ENCODE data around the gene HTT. TPM values are rescaled to one million over a fixed set of nuclear protein-coding genes. Genes with fewer than 3 reads are reported as not detected.

The HTT gene
- total RNA-seq, 2 donors from 2014 or later: 56.3 to 89.5 TPM

DNA sequence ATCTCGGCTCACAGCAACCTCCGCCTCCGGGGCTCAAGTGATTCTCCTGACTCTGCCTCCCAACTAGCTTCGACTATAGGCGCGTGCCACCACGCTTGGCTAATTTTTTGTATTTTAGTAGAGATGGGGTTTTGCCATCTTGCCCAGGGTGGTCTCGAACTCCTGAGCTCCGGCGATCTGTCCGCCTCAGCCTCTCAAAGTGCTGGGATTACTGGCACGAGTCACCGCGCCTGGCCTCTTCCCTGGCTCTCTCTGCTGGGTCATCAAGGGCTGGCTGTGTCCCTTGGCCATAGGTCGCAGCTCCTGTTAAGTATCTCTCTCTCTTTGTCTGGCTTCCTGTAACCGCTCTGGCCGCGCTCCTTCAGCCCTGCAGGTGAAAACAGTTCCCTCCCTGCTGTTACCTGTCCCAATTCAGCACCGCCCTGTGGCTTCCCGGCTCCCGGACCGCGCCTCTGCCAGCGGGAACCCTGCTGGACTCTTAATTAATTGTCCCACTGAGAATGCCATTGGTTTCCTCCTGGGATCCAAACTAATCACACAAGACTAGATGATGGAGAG is 217.0 kb downstream of the HTT start:
- DNase-seq (ENCODE audit: low spot score) (no peak), ATAC-seq (ENCODE audit: insufficient number of reproducible peaks, low FRiP score, low read depth) (no peak)
- peaks cover 5 to 11% of the 10 kb centered on the region in 2 donors for H3K4me1 ChIP-seq (ENCODE audit: control insufficient read depth in 1 of 2, low read depth in 2 of 2)
- TF ChIP-seq, protein P1, sequence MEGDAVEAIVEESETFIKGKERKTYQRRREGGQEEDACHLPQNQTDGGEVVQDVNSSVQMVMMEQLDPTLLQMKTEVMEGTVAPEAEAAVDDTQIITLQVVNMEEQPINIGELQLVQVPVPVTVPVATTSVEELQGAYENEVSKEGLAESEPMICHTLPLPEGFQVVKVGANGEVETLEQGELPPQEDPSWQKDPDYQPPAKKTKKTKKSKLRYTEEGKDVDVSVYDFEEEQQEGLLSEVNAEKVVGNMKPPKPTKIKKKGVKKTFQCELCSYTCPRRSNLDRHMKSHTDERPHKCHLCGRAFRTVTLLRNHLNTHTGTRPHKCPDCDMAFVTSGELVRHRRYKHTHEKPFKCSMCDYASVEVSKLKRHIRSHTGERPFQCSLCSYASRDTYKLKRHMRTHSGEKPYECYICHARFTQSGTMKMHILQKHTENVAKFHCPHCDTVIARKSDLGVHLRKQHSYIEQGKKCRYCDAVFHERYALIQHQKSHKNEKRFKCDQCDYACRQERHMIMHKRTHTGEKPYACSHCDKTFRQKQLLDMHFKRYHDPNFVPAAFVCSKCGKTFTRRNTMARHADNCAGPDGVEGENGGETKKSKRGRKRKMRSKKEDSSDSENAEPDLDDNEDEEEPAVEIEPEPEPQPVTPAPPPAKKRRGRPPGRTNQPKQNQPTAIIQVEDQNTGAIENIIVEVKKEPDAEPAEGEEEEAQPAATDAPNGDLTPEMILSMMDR (IDR thresholded peaks at IDR 0.05): no peak
- H3K4me3 ChIP-seq: peak overlapping the region; percentile 96
- peaks cover 5% of the 10 kb centered on the region for H3K27me3 ChIP-seq (replicated peaks; ENCODE audit: insufficient read depth)
- peak overlapping the region; percentile 86 for H3K27ac ChIP-seq
- H3K36me3 ChIP-seq: no peaks in the 10 kb centered on the region
- no peaks in the 10 kb centered on the region for H3K9me3 ChIP-seq

DNA sequence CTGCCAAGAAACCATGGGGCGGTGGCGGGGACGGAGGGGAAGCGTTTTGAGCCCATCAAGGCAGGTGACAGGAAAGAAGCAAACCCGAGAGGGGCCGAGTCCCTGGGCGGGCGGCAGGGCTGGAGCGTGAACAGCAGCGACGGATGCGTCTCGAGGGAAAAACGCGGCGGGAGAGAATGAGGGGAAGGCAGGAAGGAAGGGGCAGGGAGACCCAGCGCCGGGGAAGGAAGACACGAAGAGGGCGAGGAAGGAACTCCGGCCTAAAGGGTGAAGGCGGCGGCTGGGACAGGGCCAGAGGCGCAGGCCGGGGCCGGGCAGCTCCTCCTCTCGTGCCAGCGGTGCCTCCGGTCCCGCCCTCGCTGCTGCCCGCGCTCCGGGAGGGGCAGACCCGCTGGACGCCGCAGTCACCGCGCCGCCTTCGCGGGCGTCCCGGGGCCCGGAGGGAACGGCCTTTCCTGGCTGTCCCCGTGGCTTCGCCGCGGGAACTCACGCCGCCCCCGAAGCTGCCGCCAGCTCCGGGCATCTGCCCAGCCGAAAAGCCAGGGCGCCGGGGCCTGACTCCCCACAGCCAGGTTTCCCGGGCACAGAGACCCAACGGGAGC is 217.6 kb downstream of the HTT start:
- H3K36me3 ChIP-seq: no peaks in the 10 kb centered on the region
- no peak for DNase-seq (ENCODE audit: low spot score)

DNA sequence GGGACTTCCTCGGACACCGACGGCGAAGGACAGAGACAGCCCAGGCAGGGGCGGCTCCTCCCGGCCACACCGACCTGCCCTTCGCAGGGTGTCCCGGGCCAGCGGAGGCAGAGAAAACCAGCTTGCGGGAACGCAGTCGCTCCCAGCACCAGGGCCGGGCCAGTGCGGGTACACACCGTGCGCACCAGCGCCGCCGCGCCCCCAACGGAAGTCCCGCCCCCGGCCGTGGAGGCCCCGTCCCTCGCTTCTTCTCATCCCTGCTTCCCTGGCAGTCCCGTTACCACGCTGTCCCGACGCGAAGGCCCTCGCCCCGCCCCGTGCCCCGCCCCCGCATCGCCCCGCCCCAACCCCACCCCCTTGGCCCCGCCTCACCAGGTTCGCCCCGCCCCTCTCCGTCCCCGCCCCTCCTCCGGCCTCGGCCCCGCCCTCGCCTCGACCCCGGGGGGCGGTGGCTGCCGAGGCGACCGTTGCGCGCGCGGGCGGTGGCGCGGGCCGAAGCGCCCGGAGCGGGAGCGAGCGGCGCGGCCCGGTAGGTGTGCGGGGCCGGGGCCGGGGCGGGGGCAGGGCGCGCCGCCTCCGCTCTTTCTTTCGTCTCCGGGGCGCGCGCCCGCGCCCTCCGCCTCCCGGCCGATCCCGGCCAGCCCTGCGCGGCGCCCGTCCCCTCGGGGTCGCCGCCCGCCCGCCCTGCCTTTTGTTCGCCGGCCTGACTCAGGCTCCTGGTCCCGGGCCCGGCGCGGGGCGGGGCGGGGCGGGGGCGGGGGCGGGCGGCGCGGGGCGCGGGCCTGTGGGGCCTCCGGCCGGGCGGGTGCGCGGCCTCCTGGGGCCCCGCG is 218.3 kb downstream of the HTT start, which contains the start of gene RGS12:
Gene RGS12 (plus strand): TSS at position 451 of the 830 bp plus-strand sequence. CDS start 23,150 bp downstream, outside the sequence.
- H3K4me3 ChIP-seq: peak within 1 kb of the TSS; percentile 96
- H3K36me3 ChIP-seq: no peaks in the 10 kb centered on the region
- TF ChIP-seq, protein P1 (IDR thresholded peaks at IDR 0.05): no peak
- peak; percentile 71 for ATAC-seq (ENCODE audit: insufficient number of reproducible peaks, low FRiP score, low read depth)
- DNase-seq (ENCODE audit: low spot score): peak; percentile 72
- H3K27ac ChIP-seq: peak within 1 kb of the TSS; percentile 86 to 91
- no peaks in the 10 kb centered on the region for H3K27me3 ChIP-seq (replicated peaks; ENCODE audit: insufficient read depth)
- no peaks in the 10 kb centered on the region for H3K9me3 ChIP-seq
- peaks cover 5 to 11% of the 10 kb centered on the region in 2 donors for H3K4me1 ChIP-seq (ENCODE audit: control insufficient read depth in 1 of 2, low read depth in 2 of 2)

More for the DNA sequence above, 217.6 kb downstream of the HTT start:
- TF ChIP-seq, protein P1 (IDR thresholded peaks at IDR 0.05): no peak
- peaks cover 5 to 11% of the 10 kb centered on the region in 2 donors for H3K4me1 ChIP-seq (ENCODE audit: control insufficient read depth in 1 of 2, low read depth in 2 of 2)
- peaks cover under 1% of the 10 kb centered on the region for H3K27me3 ChIP-seq (replicated peaks; ENCODE audit: insufficient read depth)
- H3K4me3 ChIP-seq: peak overlapping the region; percentile 96
- peak; percentile 54 for ATAC-seq (ENCODE audit: insufficient number of reproducible peaks, low FRiP score, low read depth)
- peak overlapping the region; percentile 86 for H3K27ac ChIP-seq
- no peaks in the 10 kb centered on the region for H3K9me3 ChIP-seq

Other genes starting within 250 kb of the HTT start
- gene ADD1, start 230.8 kb upstream of the HTT start, total RNA-seq: 100 to 1,000 TPM; 256 to 338 TPM
- gene NOP14, start 111.3 kb upstream of the HTT start, total RNA-seq: 10 to 100 TPM in 1 of 2 donors, 1 to 10 TPM in 1; 6.6 to 21.0 TPM
- 1 to 10 TPM; 6.9 to 9.9 TPM for gene GRK4, start 111.1 kb upstream of the HTT start, total RNA-seq
- gene HTT-AS, start 143 bp upstream of the HTT start, total RNA-seq: not detected
- gene MSANTD1, start 174.5 kb downstream of the HTT start, total RNA-seq: 1 to 10 TPM; 1.4 to 2.8 TPM
- gene RGS12, start 218.3 kb downstream of the HTT start, total RNA-seq: 10 to 100 TPM; 13.5 to 43.6 TPM

Data from thoracic aorta (tissue), 2 donors.